ENCODE results near the gene PTPRN2. TPM values are rescaled to one million over a fixed set of nuclear protein-coding genes. Genes with fewer than 3 reads are reported as not detected.

PTPRN2 gene
- total and polyA plus RNA-seq, 2 of the 13 experiments (the other 11 are each of a cell fraction or from before 2014, with no cell fraction given): 2.5 to 24.2 TPM

- intact Hi-C loops (cut with micrococcal nuclease; ENCODE audit: unreplicated experiment) (no loop called here), in situ Hi-C loops (cut with HindIII; ENCODE audit: extremely low pct_ligation_motif_present, low pct_unique_long_range_greater_than_20kb) (no loop called here)
- no peak overlapping the region for H3K4me2 ChIP-seq (ENCODE audit: low read depth, low read length)
- no peak for FAIRE-seq
- no peak for DNase-seq (ENCODE audit: low spot score)
- no peaks in the 10 kb centered on the region for H3K36me3 ChIP-seq (replicated peaks in 1 of 2; ENCODE audit: control insufficient read depth in 1 of 2, insufficient read depth in 2 of 2, low read length in 2 of 2)
- H3K9ac ChIP-seq (ENCODE audit: insufficient read depth, low read depth, low read length): no peak overlapping the region
- ChIA-PET POLR2A (no interaction called here), CTCF (ENCODE audit: low intra/inter-chr PET ratio, low total read pairs) (no interaction called here)
- H3K27ac ChIP-seq (ENCODE audit: extremely low read length, insufficient read depth, low read length): no peak overlapping the region
- TF ChIP-seq TRIM22 (IDR thresholded peaks at IDR 0.05): no peak
- TF ChIP-seq ZBTB39 (CRISPR knock-in tag; IDR thresholded peaks at IDR 0.05): no peak
- TF ChIP-seq ZNF737 (CRISPR knock-in tag; IDR thresholded peaks at IDR 0.05; ENCODE audit: borderline replicate concordance): no peak
- no peak for TF ChIP-seq ZNF724P (CRISPR knock-in tag; IDR thresholded peaks at IDR 0.05; ENCODE audit: borderline replicate concordance)
- no peak for TF ChIP-seq ZNF770 (CRISPR knock-in tag; IDR thresholded peaks at IDR 0.05)
- TF ChIP-seq TIGD3 (CRISPR knock-in tag; IDR thresholded peaks at IDR 0.05; ENCODE audit: borderline replicate concordance): no peak
- TF ChIP-seq BRCA1 (CRISPR knock-in tag; IDR thresholded peaks at IDR 0.05): no peak
- TF ChIP-seq ZNF816 (CRISPR knock-in tag; IDR thresholded peaks at IDR 0.05; ENCODE audit: borderline replicate concordance): no peak
- TF ChIP-seq NCOA1 (CRISPR knock-in tag; IDR thresholded peaks at IDR 0.05): no peak
- TF ChIP-seq ATF1 (CRISPR knock-in tag; IDR thresholded peaks at IDR 0.05): no peak
- TF ChIP-seq ZNF83 (CRISPR knock-in tag; IDR thresholded peaks at IDR 0.05; ENCODE audit: borderline replicate concordance): no peak
- TF ChIP-seq PAF1 (CRISPR knock-in tag; IDR thresholded peaks at IDR 0.05): no peak
- no peak for TF ChIP-seq MIER3 (CRISPR knock-in tag; IDR thresholded peaks at IDR 0.05; ENCODE audit: borderline replicate concordance)
- TF ChIP-seq FLYWCH1 (CRISPR knock-in tag; IDR thresholded peaks at IDR 0.05): no peak
- no peak for TF ChIP-seq POLR2G (IDR thresholded peaks at IDR 0.05; ENCODE audit: low read depth, low read length)
- TF ChIP-seq PTBP1 (IDR thresholded peaks at IDR 0.05; ENCODE audit: low read depth, low read length, poor library complexity, severe bottlenecking): no peak
- TF ChIP-seq EZH2 (conservative IDR thresholded peaks at IDR 0.05; ENCODE audit: low read depth, low read length): no peak
- no peak for TF ChIP-seq ZNF124 (CRISPR knock-in tag; IDR thresholded peaks at IDR 0.05)
- no peak for TF ChIP-seq HIVEP1 (CRISPR knock-in tag; IDR thresholded peaks at IDR 0.05)
- peaks cover 13% of the 10 kb centered on the region for H3K4me1 ChIP-seq (ENCODE audit: insufficient read depth, low read length)
- no peaks in the 10 kb centered on the region for H3K79me2 ChIP-seq (ENCODE audit: insufficient read depth, low read length)
- peaks cover 2 to 6% of the 10 kb centered on the region in 2 experiments; a peak in 4 of 5 replicates for H3K27me3 ChIP-seq (ENCODE audit: control insufficient read depth in 1 of 2, insufficient read depth in 2 of 2, low read length in 2 of 2)
- H2AFZ ChIP-seq (ENCODE audit: low read length): no peak overlapping the region
- no TSS peak for BruUV-seq (replicated peaks)
- peaks cover 22% of the 10 kb centered on the region for H3K9me3 ChIP-seq (ENCODE audit: low read length)
- ATAC-seq: no peak; the same call in 2 of the 3 replicates
- no peak overlapping the region for H3K4me3 ChIP-seq (replicated peaks in 1 of 3; ENCODE audit: insufficient read depth in 1 of 3, low read depth in 2 of 3, low read length in 3 of 3)
- H4K20me1 ChIP-seq (ENCODE audit: insufficient read depth, low read length): peaks cover 7% of the 10 kb centered on the region; the same call in 1 of the 2 replicates
- WGBS (ENCODE audit: low lambda C conversion rate): 83% methylated on average over 4 of the region's 7 CpGs
These were observed 437.4 kb downstream of the PTPRN2 start for GRCh38 chr7:158150234-158150633.
